Epithelial cell of esophagus (primary cell): Measurements from ENCODE around the gene PSORS1C1.

ENCODE experiments used
- DNase-seq: peaks from one replicate; pipeline ENCODE4 v3.0.0; 2010; ENCODE audit warnings: low read depth
- H3K4me3 ChIP-seq: 2 replicates; pipeline ENCODE4 v1.5.1; 2011; ENCODE audit warnings: mild to moderate bottlenecking, low read length, control low read depth
- CTCF ChIP-seq: IDR thresholded peaks from 2 replicates; pipeline ENCODE4 v1.5.1; 2011; ENCODE audit warnings: low read depth, mild to moderate bottlenecking, low read length, control low read depth, inconsistent platforms; ENCODE audit not compliant: insufficient read depth; ENCODE audit errors: missing control alignments

PSORS1C1 gene

GRCh38 chr6:31076611-31077010 is 38.0 kb upstream of the PSORS1C1 start:
- H3K4me3 ChIP-seq = no peak overlapping the region
- TF ChIP-seq CTCF = no peak
- no peak for DNase-seq

- peak; percentile 70 for DNase-seq
- peak; percentile 85 for TF ChIP-seq CTCF
- H3K4me3 ChIP-seq = no peak overlapping the region
Observed at GRCh38 chr6:31079656-31080261, 34.8 kb upstream of the PSORS1C1 start.

- peak; percentile 37 for DNase-seq
- TF ChIP-seq CTCF = no peak
- no peak overlapping the region for H3K4me3 ChIP-seq
Observed at GRCh38 chr6:31081872-31082271, 32.7 kb upstream of the PSORS1C1 start.

- H3K4me3 ChIP-seq = no peak overlapping the region
- peak; percentile 48 for TF ChIP-seq CTCF
- DNase-seq = peak; percentile 48
Observed at GRCh38 chr6:31083742-31084354, 30.8 kb upstream of the PSORS1C1 start.

- no peak overlapping the region for H3K4me3 ChIP-seq
- no peak for TF ChIP-seq CTCF
- DNase-seq = peak; percentile 45
Observed at GRCh38 chr6:31086788-31087440, 27.7 kb upstream of the PSORS1C1 start.

- peak; percentile 72 for TF ChIP-seq CTCF
- no peak overlapping the region for H3K4me3 ChIP-seq
Observed at GRCh38 chr6:31087494-31088089, 27.0 kb upstream of the PSORS1C1 start.

More at GRCh38 chr6:31087494-31088089, 27.0 kb upstream of the PSORS1C1 start:
- peak; percentile 90 for DNase-seq
